Fibroblast of lung (primary cell): Measurements from ENCODE around the gene CERS5.

Experiments used
- CTCF ChIP-seq, 2 donors: IDR thresholded peaks in 1 of 2; conservative IDR thresholded peaks in 1 of 2; 1 replicate in 1 of 2; 2 replicates in 1 of 2; pipeline ENCODE4 v1.5.1; 2011 to 2012; ENCODE audit warnings: low read length in 2 of 2, control low read depth in 1 of 2, inconsistent platforms in 1 of 2, low read depth in 1 of 2, mild to moderate bottlenecking in 1 of 2
- EZH2 ChIP-seq: IDR thresholded peaks from 2 replicates; pipeline ENCODE4 v1.5.1; 2012; ENCODE audit warnings: low read length, control low read depth, mild to moderate bottlenecking; ENCODE audit errors: missing control alignments

DNA sequence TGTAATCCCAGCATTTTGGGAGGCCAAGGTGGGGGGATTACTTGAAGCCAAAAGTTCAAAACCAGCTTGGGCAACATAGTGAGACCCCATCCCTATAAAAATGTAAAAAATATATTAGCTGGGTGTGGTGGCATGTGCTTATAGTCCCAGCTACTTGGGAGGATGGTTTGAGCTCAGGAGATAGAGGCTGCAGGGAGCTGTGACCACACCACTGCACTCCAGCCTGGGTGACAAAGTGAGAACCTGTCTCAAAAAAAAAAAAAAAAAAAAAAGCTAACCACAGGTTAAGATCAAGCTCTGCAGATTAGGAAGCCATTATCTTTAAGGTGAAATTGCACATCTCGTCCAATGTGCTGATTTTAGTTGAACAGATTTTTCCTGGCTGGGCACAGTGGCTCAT, 23.7 kb upstream of the CERS5 start:
- no peak for TF ChIP-seq EZH2
- TF ChIP-seq CTCF (conservative IDR thresholded peaks at IDR 0.05 in 1 of 2, IDR thresholded peaks at IDR 0.05 in 1 of 2; ENCODE audit: low read depth in 1 of 2, low read length in 2 of 2) = no peak
